ENCODE results near the gene RSU1. TPM values are rescaled to one million over a fixed set of nuclear protein-coding genes. Genes with fewer than 3 reads are reported as not detected.
"Not testable (repeated sequence)": the region's sequence is repeated elsewhere in the genome, so short reads cannot be mapped to it uniquely, and the experiment has no call there.

RSU1 gene
- total RNA-seq, 1 donor from 2014 or later: 142 TPM

GRCh38 chr10:16756561-16757221 lies 60.5 kb downstream of the RSU1 start:
- DNase-seq (ENCODE audit: low read depth) (peak; percentile 80), FAIRE-seq (no peak)
- no peak overlapping the region for H3K4me2 ChIP-seq (ENCODE audit: low read length)
- H3K36me3 Mint-ChIP-seq (ENCODE audit: low read depth, unreplicated experiment): peaks cover 17% of the 10 kb centered on the region
- H3K36me3 ChIP-seq (ENCODE audit: insufficient read depth, low read length): peaks cover 12% of the 10 kb centered on the region
- no peak overlapping the region for H3K27ac Mint-ChIP-seq (ENCODE audit: unreplicated experiment)
- H3K4me3 Mint-ChIP-seq (ENCODE audit: unreplicated experiment): no peak overlapping the region
- no peaks in the 10 kb centered on the region for H3K9me3 Mint-ChIP-seq (ENCODE audit: unreplicated experiment)
- H3K27me3 ChIP-seq (ENCODE audit: insufficient read depth, low read length): no peaks in the 10 kb centered on the region
- no peaks in the 10 kb centered on the region for H3K9me3 ChIP-seq (ENCODE audit: insufficient read depth, low read depth, low read length)
- no peaks in the 10 kb centered on the region for H3K4me1 ChIP-seq (ENCODE audit: insufficient read depth, low read length)
- TF ChIP-seq, protein P1, sequence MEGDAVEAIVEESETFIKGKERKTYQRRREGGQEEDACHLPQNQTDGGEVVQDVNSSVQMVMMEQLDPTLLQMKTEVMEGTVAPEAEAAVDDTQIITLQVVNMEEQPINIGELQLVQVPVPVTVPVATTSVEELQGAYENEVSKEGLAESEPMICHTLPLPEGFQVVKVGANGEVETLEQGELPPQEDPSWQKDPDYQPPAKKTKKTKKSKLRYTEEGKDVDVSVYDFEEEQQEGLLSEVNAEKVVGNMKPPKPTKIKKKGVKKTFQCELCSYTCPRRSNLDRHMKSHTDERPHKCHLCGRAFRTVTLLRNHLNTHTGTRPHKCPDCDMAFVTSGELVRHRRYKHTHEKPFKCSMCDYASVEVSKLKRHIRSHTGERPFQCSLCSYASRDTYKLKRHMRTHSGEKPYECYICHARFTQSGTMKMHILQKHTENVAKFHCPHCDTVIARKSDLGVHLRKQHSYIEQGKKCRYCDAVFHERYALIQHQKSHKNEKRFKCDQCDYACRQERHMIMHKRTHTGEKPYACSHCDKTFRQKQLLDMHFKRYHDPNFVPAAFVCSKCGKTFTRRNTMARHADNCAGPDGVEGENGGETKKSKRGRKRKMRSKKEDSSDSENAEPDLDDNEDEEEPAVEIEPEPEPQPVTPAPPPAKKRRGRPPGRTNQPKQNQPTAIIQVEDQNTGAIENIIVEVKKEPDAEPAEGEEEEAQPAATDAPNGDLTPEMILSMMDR (IDR thresholded peaks at IDR 0.05; ENCODE audit: insufficient read depth, low read depth, low read length): no peak
- no peak for TF ChIP-seq EZH2 (IDR thresholded peaks at IDR 0.05; ENCODE audit: insufficient read depth, low read length)
- H3K9ac ChIP-seq (ENCODE audit: low read length): no peak overlapping the region
- H2AFZ ChIP-seq (ENCODE audit: low read depth, low read length): no peak overlapping the region
- peaks cover 41% of the 10 kb centered on the region for H4K20me1 ChIP-seq (ENCODE audit: insufficient read depth, low read length)
- H3K27me3 Mint-ChIP-seq (ENCODE audit: low read depth, unreplicated experiment): no peaks in the 10 kb centered on the region
- no peak overlapping the region for H3K27ac ChIP-seq (ENCODE audit: low read depth, low read length)
- peaks cover 4% of the 10 kb centered on the region for H3K4me1 Mint-ChIP-seq (ENCODE audit: low read depth, unreplicated experiment)
- no peak overlapping the region for H3K4me3 ChIP-seq (ENCODE audit: insufficient read depth, low read depth, low read length)
- peaks cover 24% of the 10 kb centered on the region for H3K79me2 ChIP-seq (ENCODE audit: insufficient read depth, low read length)

- Histone ChIP-seq H2AFZ (ENCODE audit: low read depth, low read length) (no peak overlapping the region), H3K9me3 (ENCODE audit: insufficient read depth, low read depth, low read length) (no peaks in the 10 kb centered on the region), H3K79me2 (ENCODE audit: insufficient read depth, low read length) (peaks cover 16% of the 10 kb centered on the region), H3K4me2 (ENCODE audit: low read length) (no peak overlapping the region), H3K4me3 (ENCODE audit: insufficient read depth, low read depth, low read length) (no peak overlapping the region), H3K9ac (ENCODE audit: low read length) (no peak overlapping the region), H4K20me1 (ENCODE audit: insufficient read depth, low read length) (peaks cover 39% of the 10 kb centered on the region), H3K27me3 (ENCODE audit: insufficient read depth, low read length) (no peaks in the 10 kb centered on the region), H3K27ac (ENCODE audit: low read depth, low read length) (no peak overlapping the region), H3K36me3 (ENCODE audit: insufficient read depth, low read length) (peaks cover 21% of the 10 kb centered on the region), H3K4me1 (ENCODE audit: insufficient read depth, low read length) (no peaks in the 10 kb centered on the region)
- H3K36me3 Mint-ChIP-seq (ENCODE audit: low read depth, unreplicated experiment): peaks cover 17% of the 10 kb centered on the region
- no peak for DNase-seq (ENCODE audit: low read depth)
- no peak for TF ChIP-seq EZH2 (IDR thresholded peaks at IDR 0.05; ENCODE audit: insufficient read depth, low read length)
- TF ChIP-seq, protein P1 (IDR thresholded peaks at IDR 0.05; ENCODE audit: insufficient read depth, low read depth, low read length): no peak
- no peak for FAIRE-seq
- H3K4me3 Mint-ChIP-seq (ENCODE audit: unreplicated experiment): no peak overlapping the region
- no peaks in the 10 kb centered on the region for H3K27me3 Mint-ChIP-seq (ENCODE audit: low read depth, unreplicated experiment)
- H3K9me3 Mint-ChIP-seq (ENCODE audit: unreplicated experiment): no peaks in the 10 kb centered on the region
- H3K4me1 Mint-ChIP-seq (ENCODE audit: low read depth, unreplicated experiment): peaks cover 4% of the 10 kb centered on the region
- H3K27ac Mint-ChIP-seq (ENCODE audit: unreplicated experiment): no peak overlapping the region
Observed at GRCh38 chr10:16754765-16755164, 62.5 kb downstream of the RSU1 start.

- Histone ChIP-seq H3K36me3 (ENCODE audit: insufficient read depth, low read length) (peaks cover 23% of the 10 kb centered on the region), H3K79me2 (ENCODE audit: insufficient read depth, low read length) (peaks cover 24% of the 10 kb centered on the region), H4K20me1 (ENCODE audit: insufficient read depth, low read length) (peaks cover 50% of the 10 kb centered on the region)
- peaks cover 27% of the 10 kb centered on the region for H3K36me3 Mint-ChIP-seq (ENCODE audit: low read depth, unreplicated experiment)
- not testable (repeated sequence) for H3K27ac ChIP-seq (ENCODE audit: low read depth, low read length); H3K9ac ChIP-seq (ENCODE audit: low read length); H3K4me3 ChIP-seq (ENCODE audit: insufficient read depth, low read depth, low read length); H3K4me2 ChIP-seq (ENCODE audit: low read length); DNase-seq (ENCODE audit: low read depth); FAIRE-seq; H3K4me3 Mint-ChIP-seq (ENCODE audit: unreplicated experiment); H3K27me3 Mint-ChIP-seq (ENCODE audit: low read depth, unreplicated experiment); H3K9me3 Mint-ChIP-seq (ENCODE audit: unreplicated experiment); H3K27me3 ChIP-seq (ENCODE audit: insufficient read depth, low read length); H2AFZ ChIP-seq (ENCODE audit: low read depth, low read length); H3K4me1 ChIP-seq (ENCODE audit: insufficient read depth, low read length); H3K27ac Mint-ChIP-seq (ENCODE audit: unreplicated experiment); H3K4me1 Mint-ChIP-seq (ENCODE audit: low read depth, unreplicated experiment); H3K9me3 ChIP-seq (ENCODE audit: insufficient read depth, low read depth, low read length)
Observed at GRCh38 chr10:16752849-16753248, 64.4 kb downstream of the RSU1 start.

Data from astrocyte (in vitro differentiated cells and primary cell).